Gastrocnemius medialis (tissue), 4 donors: ENCODE results near the gene FAM193B. TPM values are rescaled to one million over a fixed set of nuclear protein-coding genes. Genes with fewer than 3 reads are reported as not detected.

Source experiments
- ATAC-seq, 2 donors: fragments of 150-250 bp; one replicate each; pipeline ENCODE4 v1.9.1; 2016
- DNase-seq, 2 donors: peaks; one replicate each; pipeline ENCODE4 v3.0.0-alpha.2; 2019
- H3K27ac ChIP-seq, 4 donors: fragments of 200-600 bp; sonication (generic); 1 replicate in 1 of 4; 2 replicates in 3 of 4; pipeline ENCODE4 v1.5.1; 2016 to 2018; ENCODE audit warnings: mild to moderate bottlenecking in 2 of 4, moderate library complexity in 1 of 4
- H3K27me3 ChIP-seq, 3 donors: fragments of 200-600 bp; sonication (generic) in 2 of 3; 1 replicate in 1 of 3; 2 replicates in 2 of 3; pipeline versions ENCODE4 v1.5.1 to v1.6.0; 2016 to 2019; ENCODE audit warnings: mild to moderate bottlenecking in 1 of 3, moderate library complexity in 1 of 3
- H3K36me3 ChIP-seq, 2 donors: fragments of 200-600 bp; sonication (generic) in 1 of 2; one replicate each; pipeline ENCODE4 v1.5.1; 2017 to 2018
- H3K4me1 ChIP-seq, 2 donors: fragments of 200-600 bp; sonication (generic) in 1 of 2; one replicate each; pipeline ENCODE4 v1.5.1; 2016 to 2017; ENCODE audit warnings: mild to moderate bottlenecking in 2 of 2
- H3K4me3 ChIP-seq, 4 donors: fragments of 200-600 bp; sonication (generic) in 3 of 4; 1 replicate in 1 of 4; 2 replicates in 3 of 4; pipeline ENCODE4 v1.5.1; 2016 to 2019; ENCODE audit warnings: mild to moderate bottlenecking in 2 of 4
- H3K9me3 ChIP-seq, 3 donors: fragments of 200-600 bp; sonication (generic) in 2 of 3; 1 replicate in 1 of 3; 2 replicates in 2 of 3; pipeline ENCODE4 v1.5.1; 2016 to 2019
- POLR2A ChIP-seq, 2 donors: fragments of 450-650 bp; IDR thresholded peaks; one replicate each; pipeline ENCODE4 v1.6.1; 2017; ENCODE audit warnings: antibody characterized with exemption in 2 of 2, mild to moderate bottlenecking in 2 of 2, moderate library complexity in 2 of 2
- in situ Hi-C, 4 donors: fragments of 200-750 bp; cut with MboI; loops; one replicate each; pipeline versions ENCODE4 v1.15.0 to v1.8.0; 2017; ENCODE audit warnings: low sequenced_read_pairs in 4 of 4
- intact Hi-C: fragments of 100-400 bp; cut with DNase I; formaldehyde crosslinking; loops from one replicate; pipeline ENCODE4 v1.15.1; 2023; ENCODE audit warnings: low total_unique reads
- total RNA-seq, 4 donors: library from RNA; depleted of rRNA; stranded (reverse); fragments of >200 nt; gene quantifications; one replicate each; pipeline versions ENCODE4 v1.1.0 to v1.2.3, GENCODE V29; 2016
- TF ChIP-seq, protein P1 (sequence below), 5 experiments: fragments of 450-650 bp in 3 of 5; fragments of 200-600 bp in 2 of 5; sonication (generic) in 2 of 5; IDR thresholded peaks in 4 of 5; conservative IDR thresholded peaks in 1 of 5; 1 replicate in 4 of 5; 2 replicates in 1 of 5; pipeline ENCODE4 v1.5.1; 2016 to 2019; ENCODE audit warnings: antibody characterized with exemption in 5 of 5, mild to moderate bottlenecking in 3 of 5, moderate library complexity in 3 of 5

The FAM193B gene
- total RNA-seq, 4 donors from 2014 or later: 13.2 to 21.3 (median 16.6) TPM

DNA sequence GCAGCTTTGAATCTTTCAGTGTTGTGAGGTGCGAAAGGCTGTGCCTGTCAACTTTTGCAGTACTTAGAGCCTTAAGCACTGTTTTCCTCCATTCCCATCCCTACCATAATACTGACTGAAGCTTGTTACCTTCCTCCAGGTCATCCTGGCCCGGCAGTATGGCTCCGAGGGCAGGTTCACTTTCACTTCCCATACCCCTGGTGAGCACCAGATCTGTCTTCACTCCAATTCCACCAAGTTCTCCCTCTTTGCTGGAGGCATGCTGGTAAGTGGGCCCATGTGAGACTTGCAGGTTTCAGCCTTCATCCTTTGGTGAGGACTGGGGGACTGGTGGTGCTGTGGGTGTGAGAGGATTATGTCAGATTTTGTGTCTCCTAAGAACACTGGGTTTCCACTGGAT is 39.1 kb upstream of the FAM193B start:
- peaks cover 0 to 4% (median 0%) of the 10 kb centered on the region in 3 donors for H3K27me3 ChIP-seq
- ATAC-seq (no peak), DNase-seq (no peak)
- no peak overlapping the region for H3K4me3 ChIP-seq
- no peak overlapping the region for H3K27ac ChIP-seq
- peaks cover 0 to 35% of the 10 kb centered on the region in 2 donors for H3K36me3 ChIP-seq
- H3K4me1 ChIP-seq: peaks cover 11 to 15% of the 10 kb centered on the region in 2 donors
- intact Hi-C loops (loop anchor here (2.0 to 10.0 kb wide), 2 partner anchors 77 to 561 kb away; partner anchors contain the start of genes DDX41 and NHP2), in situ Hi-C loops (no loop called here)
- H3K9me3 ChIP-seq: no peaks in the 10 kb centered on the region
- TF ChIP-seq, protein P1, sequence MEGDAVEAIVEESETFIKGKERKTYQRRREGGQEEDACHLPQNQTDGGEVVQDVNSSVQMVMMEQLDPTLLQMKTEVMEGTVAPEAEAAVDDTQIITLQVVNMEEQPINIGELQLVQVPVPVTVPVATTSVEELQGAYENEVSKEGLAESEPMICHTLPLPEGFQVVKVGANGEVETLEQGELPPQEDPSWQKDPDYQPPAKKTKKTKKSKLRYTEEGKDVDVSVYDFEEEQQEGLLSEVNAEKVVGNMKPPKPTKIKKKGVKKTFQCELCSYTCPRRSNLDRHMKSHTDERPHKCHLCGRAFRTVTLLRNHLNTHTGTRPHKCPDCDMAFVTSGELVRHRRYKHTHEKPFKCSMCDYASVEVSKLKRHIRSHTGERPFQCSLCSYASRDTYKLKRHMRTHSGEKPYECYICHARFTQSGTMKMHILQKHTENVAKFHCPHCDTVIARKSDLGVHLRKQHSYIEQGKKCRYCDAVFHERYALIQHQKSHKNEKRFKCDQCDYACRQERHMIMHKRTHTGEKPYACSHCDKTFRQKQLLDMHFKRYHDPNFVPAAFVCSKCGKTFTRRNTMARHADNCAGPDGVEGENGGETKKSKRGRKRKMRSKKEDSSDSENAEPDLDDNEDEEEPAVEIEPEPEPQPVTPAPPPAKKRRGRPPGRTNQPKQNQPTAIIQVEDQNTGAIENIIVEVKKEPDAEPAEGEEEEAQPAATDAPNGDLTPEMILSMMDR (IDR thresholded peaks at IDR 0.05 in 4 of 5, conservative IDR thresholded peaks at IDR 0.05 in 1 of 5): no peak
- no peak for TF ChIP-seq POLR2A (IDR thresholded peaks at IDR 0.05)

DNA sequence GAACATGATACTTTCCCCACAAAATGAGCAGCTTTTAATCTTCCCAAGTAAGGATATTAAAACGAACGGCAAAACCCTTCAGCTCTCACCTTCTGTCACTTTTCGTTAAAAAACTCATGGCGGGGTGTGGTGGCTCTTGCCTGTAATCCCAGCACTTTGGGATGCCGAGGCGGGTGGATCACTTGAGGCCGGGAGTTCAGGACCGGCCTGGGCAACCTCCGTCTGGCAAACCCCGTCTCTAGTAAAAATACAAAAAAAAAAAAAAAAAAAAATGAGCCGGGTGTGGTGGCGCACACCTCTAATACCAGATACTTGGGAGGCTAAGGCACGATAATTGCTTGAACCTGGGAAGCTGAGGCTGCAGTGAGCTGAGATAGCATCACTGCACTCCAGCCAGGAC is 38.5 kb upstream of the FAM193B start:
- H3K4me1 ChIP-seq: peaks cover 11 to 15% of the 10 kb centered on the region in 2 donors
- DNase-seq: no peak
- H3K27me3 ChIP-seq: peaks cover 0 to 4% (median 0%) of the 10 kb centered on the region in 3 donors
- in situ Hi-C loops (no loop called here), intact Hi-C loops (loop anchor here (1.0 to 10.0 kb wide), 3 partner anchors 39 to 562 kb away; partner anchors contain the start of genes DDX41, FAM193B and NHP2)
- peak overlapping the region in 1 of 4 donors; percentile 83 for H3K27ac ChIP-seq
- H3K36me3 ChIP-seq: peaks cover 0 to 35% of the 10 kb centered on the region in 2 donors
- no peaks in the 10 kb centered on the region for H3K9me3 ChIP-seq
- no peak for ATAC-seq
- peak overlapping the region; percentile 86 to 98 (median 94) for H3K4me3 ChIP-seq
- TF ChIP-seq, protein P1 (IDR thresholded peaks at IDR 0.05 in 4 of 5, conservative IDR thresholded peaks at IDR 0.05 in 1 of 5): no peak
- no peak for TF ChIP-seq POLR2A (IDR thresholded peaks at IDR 0.05)

DNA sequence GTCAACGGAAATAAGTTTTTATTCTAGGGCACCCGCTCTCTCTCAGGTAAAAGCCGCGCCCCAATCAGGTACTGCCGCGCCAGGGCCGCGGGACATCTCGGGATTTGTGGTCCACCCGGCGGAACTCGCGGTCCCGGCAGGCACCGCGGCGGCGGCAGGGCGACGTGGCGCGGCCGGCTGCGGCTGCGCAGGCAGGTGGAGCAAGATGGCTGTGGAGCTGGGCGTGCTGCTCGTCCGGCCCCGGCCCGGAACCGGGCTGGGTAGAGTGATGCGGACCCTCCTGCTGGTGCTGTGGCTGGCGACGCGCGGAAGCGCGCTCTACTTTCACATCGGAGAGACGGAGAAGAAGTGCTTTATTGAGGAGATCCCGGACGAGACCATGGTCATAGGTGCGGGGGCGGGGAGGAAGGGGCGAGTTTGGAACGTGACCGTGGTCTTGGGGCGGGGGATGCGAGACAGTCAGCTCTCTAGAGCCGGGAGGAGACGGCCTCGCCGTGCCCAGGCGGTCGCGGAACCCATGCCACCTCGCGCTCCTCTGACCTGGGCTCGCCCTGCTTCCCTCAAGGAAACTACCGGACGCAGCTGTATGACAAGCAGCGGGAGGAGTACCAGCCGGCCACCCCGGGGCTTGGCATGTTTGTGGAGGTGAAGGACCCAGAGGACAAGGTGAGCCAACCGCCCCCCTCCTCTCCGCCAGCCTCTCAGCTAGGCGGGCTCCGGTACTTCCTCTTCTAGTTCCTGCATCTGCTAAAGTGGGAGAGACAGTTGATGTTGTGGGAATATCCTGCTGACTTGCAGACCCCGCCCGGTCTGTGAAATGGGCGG is 37.9 kb upstream of the FAM193B start, which contains the start of gene TMED9:
TMED9 (plus strand) TSS at position 194 of the 825 bp plus-strand sequence; CDS start at position 206, 12 bp downstream.
- Histone ChIP-seq H3K4me1 (peaks cover 11 to 15% of the 10 kb centered on the region in 2 donors), H3K36me3 (peaks cover 0 to 35% of the 10 kb centered on the region in 2 donors), H3K4me3 (peak within 1 kb of the TSS; percentile 86 to 98 (median 94)), H3K27ac (peak within 1 kb of the TSS; percentile 79 to 90 (median 86)), H3K27me3 (peaks cover 0 to 4% (median 0%) of the 10 kb centered on the region in 3 donors), H3K9me3 (no peaks in the 10 kb centered on the region)
- TF ChIP-seq, protein P1 (IDR thresholded peaks at IDR 0.05 in 4 of 5, conservative IDR thresholded peaks at IDR 0.05 in 1 of 5): peak in 2 of 5 experiments; percentile 21 to 36
- TF ChIP-seq POLR2A (IDR thresholded peaks at IDR 0.05): peak; percentile 80 to 93
- in situ Hi-C loops: no loop called here
- peak; percentile 71 to 80 for DNase-seq
- peak; percentile 88 to 97 for ATAC-seq
- intact Hi-C loops: loop anchor here (1.0 to 10.0 kb wide), 3 partner anchors 38 to 563 kb away; partner anchors contain the start of genes DDX41, FAM193B and NHP2

DNA sequence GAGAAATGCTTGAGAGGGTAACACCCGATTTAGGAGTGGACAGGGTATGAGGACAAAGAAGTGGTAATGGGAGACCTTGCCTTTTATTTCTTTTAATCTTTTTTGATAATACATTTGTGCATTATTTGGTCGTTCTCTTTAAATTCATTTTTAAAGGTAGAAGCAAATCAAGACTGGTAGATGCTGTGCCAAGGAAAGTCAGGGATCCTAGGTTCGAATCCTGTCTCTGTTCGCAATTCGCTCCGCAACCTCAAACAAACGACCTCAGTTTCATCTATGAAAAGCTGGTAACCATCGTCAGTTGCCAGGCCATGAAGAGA is 37.3 kb upstream of the FAM193B start:
- intact Hi-C loops: loop anchor here (1.0 to 10.0 kb wide), 3 partner anchors 37 to 563 kb away; partner anchors contain the start of genes DDX41, FAM193B and NHP2
- TF ChIP-seq, protein P1 (IDR thresholded peaks at IDR 0.05 in 4 of 5, conservative IDR thresholded peaks at IDR 0.05 in 1 of 5): no peak
- no peak for TF ChIP-seq POLR2A (IDR thresholded peaks at IDR 0.05)
- peaks cover 0 to 34% of the 10 kb centered on the region in 2 donors for H3K36me3 ChIP-seq
- H3K27me3 ChIP-seq: peaks cover 0 to 4% (median 0%) of the 10 kb centered on the region in 3 donors
- peak overlapping the region; percentile 79 to 90 (median 86) for H3K27ac ChIP-seq
- peaks cover 11 to 15% of the 10 kb centered on the region in 2 donors for H3K4me1 ChIP-seq
- DNase-seq: no peak
- H3K4me3 ChIP-seq: peak overlapping the region; percentile 86 to 98 (median 94)
- H3K9me3 ChIP-seq: no peaks in the 10 kb centered on the region
- in situ Hi-C loops: no loop called here
- no peak for ATAC-seq
